HG03060 (cell line): ENCODE data around the gene ETV2.

Experiments
- ATAC-seq: cut with Tn5 transposase; IDR thresholded peaks from one replicate; pipeline ENCODE4 v1.9.1; 2021; ENCODE audit warnings: low read depth, moderate number of reproducible peaks; ENCODE audit not compliant: unreplicated experiment

The ETV2 gene

GRCh38 chr19:35623327-35624010 is 18.1 kb upstream of the ETV2 start:
- no peak for ATAC-seq

DNA sequence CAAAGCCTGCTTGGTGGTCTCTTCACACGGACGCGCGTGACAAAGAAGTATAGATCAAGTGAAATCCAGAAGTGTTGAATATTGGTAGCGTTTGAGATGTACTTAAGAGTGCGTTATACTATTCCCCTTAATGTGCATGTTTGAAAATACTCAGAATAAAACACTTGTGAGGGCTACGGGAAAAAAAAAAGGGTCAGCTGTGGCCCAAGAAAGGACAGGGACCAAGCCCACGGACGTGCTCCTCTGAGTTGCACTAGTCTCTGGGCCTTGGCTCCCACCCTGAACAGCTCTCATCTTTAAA is 13.3 kb upstream of the ETV2 start:
- no peak for ATAC-seq

DNA sequence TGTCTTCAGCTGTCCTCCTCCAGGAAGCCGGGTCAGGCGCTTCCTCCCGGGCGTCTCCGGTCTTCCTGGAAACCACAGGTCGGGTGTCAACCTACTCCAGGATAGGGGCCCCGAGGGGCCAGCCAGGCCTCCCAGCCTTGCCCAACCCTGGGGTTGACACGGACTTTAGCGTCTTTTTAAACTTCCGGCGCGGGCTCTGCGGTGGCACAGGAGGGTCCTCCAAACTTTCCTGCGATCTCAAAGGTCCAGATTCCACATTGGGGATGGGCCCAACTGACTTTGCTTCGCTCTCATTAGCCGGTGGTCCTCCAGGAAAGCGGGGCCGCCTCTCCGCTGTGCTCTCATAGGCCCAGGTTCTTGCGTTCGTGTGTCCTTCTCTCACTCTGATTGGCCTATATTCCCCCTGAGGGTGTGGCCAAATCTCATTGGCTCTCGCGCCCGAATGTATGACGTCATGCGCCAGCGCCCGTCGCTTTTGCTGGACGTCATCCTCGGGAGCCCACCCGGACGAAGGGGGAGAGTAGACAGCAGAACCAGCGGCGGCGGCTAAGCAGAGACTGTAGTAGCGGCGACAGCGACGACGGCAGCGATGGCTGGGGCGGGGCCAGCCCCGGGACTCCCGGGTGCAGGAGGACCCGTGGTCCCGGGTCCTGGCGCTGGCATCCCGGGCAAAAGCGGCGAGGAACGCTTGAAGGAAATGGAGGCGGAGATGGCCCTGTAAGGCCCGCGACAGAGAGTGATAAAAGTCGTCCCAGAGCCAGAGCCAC is 12.8 kb upstream of the ETV2 start, which contains the start of gene RBM42:
TSS of gene RBM42 (plus strand) at position 472 of the 767 bp plus-strand sequence. CDS start at position 590, 118 bp downstream.
- peak; percentile 94 for ATAC-seq

DNA sequence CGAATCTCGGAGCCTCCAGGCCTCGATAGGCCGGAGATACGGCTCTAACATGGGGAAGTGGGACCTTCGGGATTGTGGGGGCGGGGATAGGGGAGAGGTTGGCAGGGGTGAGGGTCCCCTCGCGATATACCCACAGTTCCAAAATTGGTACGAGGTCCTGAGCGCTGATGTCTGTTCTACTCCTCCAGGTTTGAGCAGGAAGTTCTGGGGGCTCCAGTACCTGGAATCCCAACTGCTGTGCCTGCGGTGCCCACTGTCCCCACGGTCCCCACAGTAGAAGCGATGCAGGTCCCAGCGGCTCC is 12.3 kb upstream of the ETV2 start:
- ATAC-seq = no peak

DNA sequence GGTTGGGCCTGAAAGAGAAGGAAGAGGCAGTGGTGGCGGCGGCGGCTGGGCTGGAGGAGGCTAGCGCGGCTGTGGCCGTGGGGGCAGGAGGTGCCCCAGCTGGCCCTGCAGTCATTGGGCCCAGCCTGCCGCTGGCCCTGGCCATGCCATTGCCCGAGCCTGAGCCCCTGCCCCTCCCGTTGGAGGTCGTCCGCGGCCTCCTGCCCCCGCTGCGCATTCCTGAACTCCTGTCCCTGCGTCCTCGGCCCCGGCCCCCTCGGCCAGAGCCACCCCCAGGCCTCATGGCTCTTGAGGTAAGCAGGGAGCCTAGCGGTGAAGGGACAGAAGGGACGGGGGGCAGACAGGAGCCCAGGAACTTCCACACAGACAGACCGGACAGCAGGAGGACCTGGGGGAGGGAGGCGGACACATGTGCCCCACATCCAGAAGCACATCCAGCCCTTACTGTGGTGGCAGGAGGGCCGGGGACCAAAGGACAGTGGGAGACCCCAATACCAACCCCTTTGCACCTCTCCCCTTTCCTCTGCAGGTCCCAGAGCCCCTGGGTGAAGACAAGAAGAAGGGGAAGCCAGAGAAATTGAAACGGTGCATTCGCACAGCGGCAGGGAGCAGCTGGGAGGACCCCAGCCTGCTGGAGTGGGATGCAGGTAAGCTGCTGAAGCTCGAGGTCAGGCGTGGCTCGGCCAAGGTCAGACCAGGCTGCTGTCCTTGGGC is 7.7 kb upstream of the ETV2 start:
- ATAC-seq = no peak

DNA sequence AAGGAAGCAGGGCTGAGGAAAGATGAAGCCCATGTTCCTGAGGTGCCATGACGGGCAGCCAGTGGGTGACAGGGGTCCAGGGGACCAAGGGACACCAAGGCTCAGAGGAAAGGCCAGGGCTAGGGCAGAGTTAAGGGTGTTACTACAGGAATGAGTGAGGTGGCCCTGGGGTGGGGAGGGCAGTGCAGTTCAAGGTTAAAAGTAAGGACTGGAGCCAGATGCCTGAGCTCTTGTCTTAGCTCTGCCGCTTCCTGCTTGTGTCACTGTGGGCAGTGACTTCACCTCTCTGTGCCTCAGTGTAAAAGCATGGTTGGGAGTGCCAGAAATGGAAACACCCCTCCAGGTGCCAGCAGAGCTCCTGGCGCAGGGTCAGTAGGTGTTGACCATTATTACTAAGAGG is 4.9 kb upstream of the ETV2 start:
- no peak for ATAC-seq

DNA sequence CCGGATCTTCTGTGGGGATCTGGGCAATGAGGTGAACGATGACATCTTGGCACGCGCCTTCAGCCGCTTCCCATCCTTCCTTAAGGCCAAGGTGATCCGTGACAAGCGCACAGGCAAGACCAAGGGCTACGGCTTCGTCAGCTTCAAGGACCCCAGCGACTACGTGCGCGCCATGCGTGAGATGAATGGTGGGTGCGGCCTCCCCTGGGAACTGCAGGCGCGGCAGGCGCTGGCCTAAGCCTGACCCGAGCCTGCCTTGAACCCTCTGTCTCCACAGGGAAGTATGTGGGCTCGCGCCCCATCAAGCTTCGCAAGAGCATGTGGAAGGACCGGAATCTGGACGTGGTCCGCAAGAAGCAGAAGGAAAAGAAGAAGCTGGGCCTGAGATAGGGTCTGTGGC is 4.4 kb upstream of the ETV2 start:
- ATAC-seq = no peak

GRCh38 chr19:35639321-35639639 is 2.3 kb upstream of the ETV2 start:
- ATAC-seq = no peak

DNA sequence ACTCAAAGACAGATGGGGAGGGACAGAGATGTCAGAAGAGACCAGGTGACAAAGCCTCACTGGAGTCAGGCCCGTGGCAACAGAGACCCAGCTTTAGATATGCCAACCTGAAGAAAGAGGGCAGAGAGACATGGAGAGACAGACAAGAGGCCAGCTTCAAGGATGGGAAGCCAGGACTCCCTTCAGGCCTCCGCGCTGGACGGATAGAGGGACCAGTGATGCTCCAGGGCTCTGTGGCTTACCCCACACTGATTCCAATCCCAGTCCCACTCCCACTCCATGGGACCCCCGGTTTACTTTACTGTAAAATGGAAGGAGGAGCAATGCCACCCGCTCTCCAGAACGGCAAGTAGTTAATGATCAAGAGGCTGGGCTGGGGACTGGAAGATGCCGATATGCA is 1.7 kb upstream of the ETV2 start:
- ATAC-seq = no peak

GRCh38 chr19:35642312-35642711 is 767 bp downstream of the ETV2 start:
- ATAC-seq = no peak

DNA sequence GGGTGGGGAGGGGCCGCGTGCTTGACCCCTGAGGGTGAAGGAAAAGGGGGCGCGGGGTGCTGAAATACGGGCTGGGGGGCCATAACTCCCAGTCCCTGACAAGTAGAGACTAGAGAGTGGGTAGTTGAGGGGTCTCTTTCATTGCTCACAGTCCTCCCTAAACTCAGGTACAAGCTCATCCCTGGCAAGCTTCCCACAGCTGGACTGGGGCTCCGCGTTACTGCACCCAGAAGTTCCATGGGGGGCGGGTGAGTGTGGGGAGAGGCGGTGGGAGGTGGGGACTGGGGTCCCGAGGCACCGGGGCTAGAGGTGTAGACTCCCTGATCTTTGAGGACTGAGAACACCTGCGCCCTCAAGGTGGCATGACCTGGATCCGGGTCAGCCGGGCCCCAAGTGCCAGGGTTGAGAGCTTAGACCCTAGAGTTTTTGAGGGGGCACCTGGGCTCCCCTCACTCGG is 1.3 kb downstream of the ETV2 start:
- no peak for ATAC-seq

GRCh38 chr19:35643255-35644205 is 2.0 kb downstream of the ETV2 start:
- no peak for ATAC-seq

- ATAC-seq = peak; percentile 24
Measured at GRCh38 chr19:35644206-35644986, 2.9 kb downstream of the ETV2 start.

DNA sequence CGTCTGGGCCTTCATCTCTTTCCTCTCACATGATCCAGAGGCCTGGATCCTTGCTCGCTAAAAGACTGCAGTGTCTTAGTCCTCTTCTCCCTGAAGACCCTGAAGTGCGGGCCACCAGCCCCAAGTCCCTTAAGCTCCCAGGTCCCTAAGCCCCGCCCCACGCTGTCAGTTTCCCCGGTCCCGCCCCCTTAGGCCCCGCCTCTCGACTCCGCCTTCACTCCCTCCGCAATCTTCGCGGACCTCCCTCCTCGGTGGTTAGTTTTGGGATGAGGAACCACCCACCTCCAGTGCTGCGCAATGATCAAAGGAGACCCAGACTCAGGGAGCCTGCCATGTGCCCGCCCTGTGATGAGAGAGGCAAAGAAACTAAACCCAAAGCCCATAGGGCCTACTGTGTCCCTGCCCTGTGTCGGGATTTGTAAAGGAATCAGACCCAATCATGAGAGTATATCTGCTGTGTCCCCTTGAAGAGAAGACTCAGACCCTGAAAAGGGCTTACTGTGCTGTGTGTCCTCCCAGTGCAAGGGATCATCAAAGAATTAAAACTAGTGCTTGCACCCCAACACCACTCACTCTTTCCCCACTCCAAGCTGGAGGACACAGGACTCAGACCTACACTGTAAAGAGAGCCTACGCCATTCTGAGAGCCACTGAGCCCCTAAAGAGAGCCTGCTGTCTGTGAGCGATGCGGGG is 3.6 kb downstream of the ETV2 start:
- no peak for ATAC-seq

GRCh38 chr19:35645680-35646511 is 4.4 kb downstream of the ETV2 start:
- no peak for ATAC-seq

DNA sequence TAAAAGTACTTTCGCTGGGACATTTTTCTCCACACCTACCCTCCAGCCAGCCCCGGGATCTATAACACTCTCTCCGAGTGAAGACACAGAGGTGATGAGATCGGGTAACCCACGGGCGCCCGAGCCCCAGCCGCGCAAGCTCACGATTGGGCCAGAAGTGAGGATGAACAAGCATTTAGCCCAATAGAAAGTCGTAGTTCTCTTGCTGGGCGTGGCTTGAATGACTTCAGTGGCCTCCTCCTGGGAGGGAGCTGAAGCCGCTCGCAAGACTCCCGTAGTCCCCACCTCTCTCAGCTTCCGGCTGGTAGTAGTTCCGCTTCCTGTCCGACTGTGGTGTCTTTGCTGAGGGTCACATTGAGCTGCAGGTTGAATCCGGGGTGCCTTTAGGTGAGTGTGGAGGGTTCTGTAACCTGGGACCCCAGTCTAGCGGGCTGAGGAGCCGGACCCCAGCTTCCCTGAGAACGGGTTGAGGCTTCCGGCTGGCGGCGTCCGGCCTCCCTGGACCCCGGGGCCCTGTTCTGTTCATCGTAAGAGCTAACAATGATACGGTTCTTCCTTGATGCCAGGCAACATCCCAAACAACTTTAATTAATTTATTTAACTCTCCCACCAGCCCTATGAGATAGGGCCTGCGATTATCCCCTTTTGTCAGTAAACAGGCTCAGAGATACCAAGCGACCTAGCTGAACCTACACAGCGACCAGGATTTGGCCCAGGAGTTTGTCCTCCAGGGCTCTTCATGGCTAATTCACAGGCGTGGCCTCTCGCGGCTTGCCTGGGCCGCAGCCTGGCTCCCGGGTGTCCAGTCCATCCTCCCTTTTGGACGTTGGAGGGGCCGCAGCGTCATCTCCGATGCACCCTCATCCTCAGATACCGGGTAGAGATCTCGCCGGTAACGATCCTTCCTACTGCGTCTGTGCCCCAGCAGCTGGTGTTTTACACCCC is 6.7 kb downstream of the ETV2 start, which contains the start of gene COX6B1:
TSS of gene COX6B1 (plus strand) at position 307 of the 945 bp plus-strand sequence. CDS start 2,921 bp downstream, outside the sequence.
- ATAC-seq = peak; percentile 41

- no peak for ATAC-seq
Measured at GRCh38 chr19:35650581-35650980, 9.0 kb downstream of the ETV2 start.
